CD4-positive, CD25-positive, alpha-beta regulatory T cell (primary cell): Measurements from ENCODE around the gene C1QTNF3. TPM values are rescaled to one million over a fixed set of nuclear protein-coding genes. Genes with fewer than 3 reads are reported as not detected.

Experiments
- ATAC-seq, 2 donors: fragments of 150-1000 bp; cut with Tn5 transposase; one replicate each; pipeline ENCODE4 v1.10.0; 2021; ENCODE audit warnings: low read depth in 2 of 2, moderate number of reproducible peaks in 2 of 2, moderate library complexity in 1 of 2
- DNase-seq, 3 donors: peaks; one replicate each; pipeline versions ENCODE4 v3.0.0 to v3.0.0-alpha.2; 2012 to 2022; ENCODE audit warnings: mixed read lengths in 1 of 3
- H3K27ac ChIP-seq: one replicate; pipeline ENCODE4 v1.7.0; 2013; ENCODE audit warnings: mild to moderate bottlenecking, low read length; ENCODE audit not compliant: insufficient read depth, poor library complexity, severe bottlenecking
- H3K27me3 ChIP-seq: one replicate; pipeline ENCODE4 v1.7.0; 2013; ENCODE audit warnings: low read length; ENCODE audit not compliant: control insufficient read depth, insufficient read depth
- H3K36me3 ChIP-seq: one replicate; pipeline ENCODE4 v1.7.0; 2013; ENCODE audit warnings: mild to moderate bottlenecking, low read length, moderate library complexity; ENCODE audit not compliant: control insufficient read depth, insufficient read depth
- H3K4me1 ChIP-seq: 2 replicates; pipeline ENCODE4 v1.7.0; 2013; ENCODE audit warnings: mild to moderate bottlenecking, low read length; ENCODE audit not compliant: insufficient read depth, control insufficient read depth, poor library complexity, severe bottlenecking
- H3K4me3 ChIP-seq: one replicate; pipeline ENCODE4 v1.7.0; 2013; ENCODE audit warnings: low read depth, mild to moderate bottlenecking, low read length, moderate library complexity
- H3K9me3 ChIP-seq, 2 experiments: 1 replicate in 1 of 2; 2 replicates in 1 of 2; pipeline ENCODE4 v1.7.0; 2013; ENCODE audit warnings: low read length in 2 of 2, mild to moderate bottlenecking in 1 of 2, moderate library complexity in 1 of 2; ENCODE audit not compliant: control insufficient read depth in 2 of 2
- H3K27ac Mint-ChIP-seq, 3 donors: one replicate each; pipeline ENCODE4 v1.8.0; 2020 to 2022; ENCODE audit warnings: mild to moderate bottlenecking in 3 of 3, mixed read lengths in 3 of 3, moderate library complexity in 2 of 3
- H3K27me3 Mint-ChIP-seq: one replicate; pipeline ENCODE4 v1.8.0; 2022; ENCODE audit warnings: mild to moderate bottlenecking, mixed read lengths
- H3K36me3 Mint-ChIP-seq: one replicate; pipeline ENCODE4 v1.8.0; 2020; ENCODE audit warnings: mixed read lengths
- H3K4me1 Mint-ChIP-seq, 4 donors: one replicate each; pipeline ENCODE4 v1.8.0; 2020 to 2022; ENCODE audit warnings: mixed read lengths in 4 of 4, mild to moderate bottlenecking in 1 of 4
- H3K4me3 Mint-ChIP-seq, 4 donors: one replicate each; pipeline ENCODE4 v1.8.0; 2020 to 2022; ENCODE audit warnings: mild to moderate bottlenecking in 4 of 4, mixed read lengths in 4 of 4, moderate library complexity in 3 of 4
- H3K9me3 Mint-ChIP-seq, 7 donors: one replicate each; pipeline ENCODE4 v1.8.0; 2020 to 2022; ENCODE audit warnings: mixed read lengths in 7 of 7, mild to moderate bottlenecking in 3 of 7, moderate library complexity in 2 of 7
- polyA plus RNA-seq, 4 donors: library from polyadenylated mRNA; unstranded; fragments of 300-500 nt; fragmentation: Illumina TruSeq; gene quantifications; one replicate each; pipeline ENCODE4 v1.2.3, GENCODE V29; 2021
- total RNA-seq: library from RNA; stranded (reverse); gene quantifications from one replicate; pipeline ENCODE4 v1.2.3, GENCODE V29; 2022

C1QTNF3 gene
- total and polyA plus RNA-seq, 5 donors from 2014 or later: 0.09 to 7.6 (median 0.51) TPM; not detected in 1

- H3K4me3 ChIP-seq: no peak overlapping the region
- Mint-ChIP-seq H3K4me1 (peaks cover 0 to 3% (median under 1%) of the 10 kb centered on the region in 4 donors), H3K27ac (no peak overlapping the region), H3K36me3 (peaks cover 27% of the 10 kb centered on the region), H3K9me3 (no peaks in the 10 kb centered on the region), H3K27me3 (no peaks in the 10 kb centered on the region), H3K4me3 (no peak overlapping the region)
- H3K27ac ChIP-seq: no peak overlapping the region
- H3K36me3 ChIP-seq: peaks cover 10% of the 10 kb centered on the region
- no peaks in the 10 kb centered on the region for H3K27me3 ChIP-seq
- no peaks in the 10 kb centered on the region for H3K9me3 ChIP-seq
- no peaks in the 10 kb centered on the region for H3K4me1 ChIP-seq
- ATAC-seq (no peak), DNase-seq (no peak)
These were observed 3.4 kb downstream of the C1QTNF3 start for GRCh38 chr5:34039398-34040157.

- H3K27ac ChIP-seq: no peak overlapping the region
- Mint-ChIP-seq H3K4me3 (no peak overlapping the region), H3K4me1 (peaks cover 0 to 3% (median 0%) of the 10 kb centered on the region in 4 donors), H3K36me3 (peaks cover 30% of the 10 kb centered on the region), H3K27ac (no peak overlapping the region), H3K27me3 (no peaks in the 10 kb centered on the region), H3K9me3 (no peaks in the 10 kb centered on the region)
- ATAC-seq (no peak), DNase-seq (no peak)
- no peaks in the 10 kb centered on the region for H3K27me3 ChIP-seq
- no peaks in the 10 kb centered on the region for H3K9me3 ChIP-seq
- no peak overlapping the region for H3K4me3 ChIP-seq
- H3K4me1 ChIP-seq: no peaks in the 10 kb centered on the region
- H3K36me3 ChIP-seq: peaks cover 10% of the 10 kb centered on the region
These were observed 4.2 kb downstream of the C1QTNF3 start for GRCh38 chr5:34038838-34039237.

- H3K27ac Mint-ChIP-seq: peak overlapping the region in 1 of 3 donors; percentile 85
- peaks cover 32% of the 10 kb centered on the region for H3K36me3 Mint-ChIP-seq
- Histone ChIP-seq H3K4me3 (no peak overlapping the region), H3K36me3 (peaks cover 10% of the 10 kb centered on the region), H3K4me1 (no peaks in the 10 kb centered on the region), H3K27me3 (no peaks in the 10 kb centered on the region), H3K9me3 (no peaks in the 10 kb centered on the region), H3K27ac (no peak overlapping the region)
- H3K9me3 Mint-ChIP-seq: no peaks in the 10 kb centered on the region
- H3K27me3 Mint-ChIP-seq: no peaks in the 10 kb centered on the region
- ATAC-seq (no peak), DNase-seq (no peak)
- H3K4me3 Mint-ChIP-seq: no peak overlapping the region
- peaks cover 0 to 3% (median 0%) of the 10 kb centered on the region in 4 donors for H3K4me1 Mint-ChIP-seq
These were observed 4.6 kb downstream of the C1QTNF3 start for GRCh38 chr5:34038390-34038789.

- Mint-ChIP-seq H3K4me3 (no peak overlapping the region), H3K9me3 (no peaks in the 10 kb centered on the region), H3K27me3 (no peaks in the 10 kb centered on the region), H3K27ac (peak overlapping the region in 1 of 3 donors; percentile 85), H3K36me3 (peaks cover 33% of the 10 kb centered on the region), H3K4me1 (peaks cover 0 to 3% (median 0%) of the 10 kb centered on the region in 4 donors)
- Histone ChIP-seq H3K27me3 (no peaks in the 10 kb centered on the region), H3K36me3 (peaks cover 15% of the 10 kb centered on the region), H3K9me3 (no peaks in the 10 kb centered on the region), H3K4me3 (no peak overlapping the region), H3K4me1 (no peaks in the 10 kb centered on the region), H3K27ac (no peak overlapping the region)
- ATAC-seq (no peak), DNase-seq (no peak)
These were observed 5.3 kb downstream of the C1QTNF3 start for GRCh38 chr5:34037726-34038125.

GRCh38 chr5:34035756-34036155 is 7.3 kb downstream of the C1QTNF3 start:
- Histone ChIP-seq H3K4me1 (no peaks in the 10 kb centered on the region), H3K4me3 (no peak overlapping the region), H3K27me3 (no peaks in the 10 kb centered on the region), H3K27ac (no peak overlapping the region), H3K9me3 (no peaks in the 10 kb centered on the region), H3K36me3 (peaks cover 20% of the 10 kb centered on the region)
- no peak for ATAC-seq
- Mint-ChIP-seq H3K9me3 (no peaks in the 10 kb centered on the region), H3K4me3 (peak overlapping the region in 1 of 4 donors; percentile 21), H3K27me3 (no peaks in the 10 kb centered on the region), H3K36me3 (peaks cover 39% of the 10 kb centered on the region), H3K4me1 (peaks cover 0 to 1% (median 0%) of the 10 kb centered on the region in 4 donors), H3K27ac (no peak overlapping the region)
- no peak for DNase-seq

GRCh38 chr5:34034534-34035327 is 8.3 kb downstream of the C1QTNF3 start:
- Histone ChIP-seq H3K4me3 (no peak overlapping the region), H3K4me1 (no peaks in the 10 kb centered on the region), H3K27ac (no peak overlapping the region), H3K36me3 (peaks cover 20% of the 10 kb centered on the region), H3K9me3 (no peaks in the 10 kb centered on the region), H3K27me3 (no peaks in the 10 kb centered on the region)
- Mint-ChIP-seq H3K9me3 (no peaks in the 10 kb centered on the region), H3K4me1 (peaks cover 0 to 1% (median 0%) of the 10 kb centered on the region in 4 donors), H3K36me3 (peaks cover 44% of the 10 kb centered on the region), H3K27ac (no peak overlapping the region), H3K27me3 (no peaks in the 10 kb centered on the region), H3K4me3 (no peak overlapping the region)
- no peak for ATAC-seq
- DNase-seq: no peak

GRCh38 chr5:34031966-34032365 is 11.0 kb downstream of the C1QTNF3 start:
- peaks cover 41% of the 10 kb centered on the region for H3K36me3 Mint-ChIP-seq
- H3K4me3 Mint-ChIP-seq: no peak overlapping the region
- H3K27me3 Mint-ChIP-seq: no peaks in the 10 kb centered on the region
- H3K27ac ChIP-seq: no peak overlapping the region
- H3K4me1 ChIP-seq: no peaks in the 10 kb centered on the region
- H3K27me3 ChIP-seq: no peaks in the 10 kb centered on the region
- H3K9me3 ChIP-seq: no peaks in the 10 kb centered on the region
- no peak for DNase-seq
- H3K27ac Mint-ChIP-seq: no peak overlapping the region
- H3K9me3 Mint-ChIP-seq: no peaks in the 10 kb centered on the region
- no peak for ATAC-seq
- H3K4me1 Mint-ChIP-seq: peaks cover 0 to 1% (median 0%) of the 10 kb centered on the region in 4 donors
- H3K36me3 ChIP-seq: peaks cover 20% of the 10 kb centered on the region
- H3K4me3 ChIP-seq: no peak overlapping the region
